ENCODE data around the gene NOL4L.
"Not testable (repeated sequence)": the region's sequence is repeated elsewhere in the genome, so short reads cannot be mapped to it uniquely, and the experiment has no call there.

NOL4L gene

GRCh38 chr20:32439132-32439829 lies 145.9 kb downstream of the NOL4L start:
- no peak for DNase-seq

- DNase-seq = no peak
These were observed 146.7 kb downstream of the NOL4L start for GRCh38 chr20:32438331-32438858.

GRCh38 chr20:32437391-32438074 lies 147.6 kb downstream of the NOL4L start:
- no peak for DNase-seq

GRCh38 chr20:32436968-32437367 lies 148.2 kb downstream of the NOL4L start:
- no peak for DNase-seq

- no peak for DNase-seq
These were observed 148.8 kb downstream of the NOL4L start for GRCh38 chr20:32436142-32436861.

GRCh38 chr20:32435449-32436107 lies 149.6 kb downstream of the NOL4L start:
- no peak for DNase-seq

GRCh38 chr20:32434434-32434833 lies 150.7 kb downstream of the NOL4L start:
- DNase-seq = no peak

GRCh38 chr20:32433311-32434021 lies 151.7 kb downstream of the NOL4L start:
- DNase-seq = no peak

GRCh38 chr20:32432277-32432676 lies 152.9 kb downstream of the NOL4L start:
- no peak for DNase-seq

- no peak for DNase-seq
These were observed 153.7 kb downstream of the NOL4L start for GRCh38 chr20:32431457-32431856.

- DNase-seq = no peak
These were observed 155.3 kb downstream of the NOL4L start for GRCh38 chr20:32429745-32430360.

- no peak for DNase-seq
These were observed 155.8 kb downstream of the NOL4L start for GRCh38 chr20:32429343-32429742.

GRCh38 chr20:32427996-32428395 lies 157.1 kb downstream of the NOL4L start:
- no peak for DNase-seq

- no peak for DNase-seq
These were observed 163.8 kb downstream of the NOL4L start for GRCh38 chr20:32421290-32421689.

GRCh38 chr20:32418376-32418775 lies 166.8 kb downstream of the NOL4L start:
- DNase-seq = no peak

GRCh38 chr20:32416206-32416605 lies 168.9 kb downstream of the NOL4L start:
- DNase-seq = no peak

GRCh38 chr20:32415494-32415893 lies 169.6 kb downstream of the NOL4L start:
- no peak for DNase-seq

GRCh38 chr20:32411955-32412706 lies 173.0 kb downstream of the NOL4L start:
- no peak for DNase-seq

GRCh38 chr20:32407131-32407750 lies 177.9 kb downstream of the NOL4L start:
- DNase-seq = not testable (repeated sequence)

- DNase-seq = no peak
These were observed 178.4 kb downstream of the NOL4L start for GRCh38 chr20:32406701-32407100.

- DNase-seq = no peak
These were observed 181.1 kb downstream of the NOL4L start for GRCh38 chr20:32404017-32404416.

Data from DMS79 (cell line).